ENCODE results near the gene CD300H.

- TF ChIP-seq CTCF (IDR thresholded peaks at IDR 0.05) (no peak), EZH2 (IDR thresholded peaks at IDR 0.05) (no peak), EZH2phosphoT487 (IDR thresholded peaks at IDR 0.05) (no peak)
Measured at GRCh38 chr17:74571621-74572270, 4.4 kb upstream of the CD300H start.

Measured in neural progenitor cell (in vitro differentiated cells).